ENCODE data around the gene TESMIN.

- TF ChIP-seq POLR2A (IDR thresholded peaks at IDR 0.05) (no peak), CTCF (IDR thresholded peaks at IDR 0.05) (no peak), EP300 (IDR thresholded peaks at IDR 0.05) (no peak)
Observed at GRCh38 chr11:68766786-68767185, 15.5 kb upstream of the TESMIN start.
